GM12892 (cell line): ENCODE data around the gene PRSS57.
A peak's percentile ranks its signal among the peaks of the same experiment; 100 is the strongest.
"Not testable (repeated sequence)": the region's sequence is repeated elsewhere in the genome, so short reads cannot be mapped to it uniquely, and the experiment has no call there.

Source experiments
- DNase-seq: peaks from one replicate; pipeline ENCODE4 v3.0.0; 2011; ENCODE audit not compliant: insufficient read length
- FAIRE-seq: peaks from 2 replicates; lab custom pipeline; 2011; peaks lifted over from hg19 to GRCh38; lab: Jason Lieb, UNC
- POLR2A ChIP-seq: IDR thresholded peaks from 2 replicates; pipeline ENCODE4 v1.6.1; 2011; ENCODE audit warnings: low read depth, low read length, control low read depth
- POLR2AphosphoS5 ChIP-seq: IDR thresholded peaks from 2 replicates; pipeline ENCODE4 v1.6.1; 2011; ENCODE audit warnings: low read depth, low read length, control low read depth
- TAF1 ChIP-seq: IDR thresholded peaks from 2 replicates; pipeline ENCODE4 v1.6.1; 2011; ENCODE audit warnings: low read depth, mild to moderate bottlenecking, control low read depth, low read length, borderline replicate concordance

Gene PRSS57

GRCh38 chr19:704447-704741, 9.1 kb upstream of the PRSS57 start:
- no peak for DNase-seq
- no peak for TF ChIP-seq TAF1
- TF ChIP-seq POLR2A = no peak
- no peak for TF ChIP-seq POLR2AphosphoS5
- FAIRE-seq = no peak

GRCh38 chr19:703651-704446, 8.6 kb upstream of the PRSS57 start:
- peak; percentile 56 for FAIRE-seq
- TF ChIP-seq TAF1 (no peak), POLR2AphosphoS5 (no peak), POLR2A (no peak)
- DNase-seq = peak; percentile 58

DNA sequence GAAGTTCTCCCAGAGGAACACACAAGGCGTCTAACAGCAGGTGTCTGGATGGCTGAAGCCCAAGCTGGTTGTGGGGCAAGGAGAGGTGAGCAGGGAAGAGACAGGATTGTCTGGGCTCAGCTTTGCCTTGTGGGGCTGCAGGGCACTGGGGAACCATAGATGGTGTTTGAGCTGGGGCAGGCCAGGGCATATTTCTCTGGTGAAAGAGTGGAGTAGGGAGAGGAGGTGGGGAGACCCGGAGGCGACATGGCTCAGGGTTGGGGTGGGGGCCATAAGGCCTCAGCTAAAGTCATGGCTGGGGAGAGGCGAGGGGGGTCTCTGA, 8.0 kb upstream of the PRSS57 start:
- DNase-seq (no peak), FAIRE-seq (no peak)
- TF ChIP-seq TAF1 = no peak

DNA sequence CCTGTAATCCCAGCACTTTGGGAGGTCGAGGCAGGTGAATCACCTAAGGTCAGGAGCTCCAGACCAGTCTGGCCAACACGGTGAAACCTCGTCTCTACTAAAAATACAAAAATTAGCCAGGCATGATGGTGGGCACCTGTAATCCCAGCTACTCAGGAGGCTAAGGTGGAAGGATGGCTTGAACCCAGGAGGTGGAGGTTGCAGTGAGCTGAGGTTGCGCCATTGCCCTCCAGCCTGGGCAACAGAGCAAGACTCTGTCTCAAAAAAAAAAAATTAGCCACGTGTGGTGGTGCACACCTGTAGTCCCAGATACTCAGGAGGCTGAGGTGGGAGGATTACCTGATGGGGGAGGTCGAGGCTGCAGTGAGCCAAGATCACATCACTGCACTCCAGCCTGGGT, 7.6 kb upstream of the PRSS57 start:
- FAIRE-seq, DNase-seq: not testable (repeated sequence)

DNA sequence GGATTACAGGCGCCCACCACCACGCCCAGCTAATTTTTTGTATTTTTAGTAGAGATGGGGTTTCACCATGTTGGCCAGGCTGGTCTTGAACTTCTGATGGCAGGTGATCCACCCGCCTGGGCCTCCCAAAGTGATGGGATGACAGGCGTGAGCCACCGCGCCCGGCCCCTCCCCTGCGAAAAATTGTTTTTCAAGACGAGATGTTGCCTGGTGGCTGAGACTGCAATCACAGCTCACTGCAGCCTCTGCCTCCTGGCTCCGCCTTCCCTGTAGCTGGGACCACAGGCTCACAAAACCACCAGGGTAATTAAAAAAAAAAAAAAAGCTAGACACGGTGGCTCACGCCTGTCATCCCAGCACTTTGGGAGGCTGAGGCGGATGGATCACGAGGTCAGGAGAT, 4.6 kb upstream of the PRSS57 start:
- not testable (repeated sequence) for FAIRE-seq, DNase-seq

- not testable (repeated sequence) for FAIRE-seq, DNase-seq
Observed at GRCh38 chr19:698529-698928, 3.3 kb upstream of the PRSS57 start.

DNA sequence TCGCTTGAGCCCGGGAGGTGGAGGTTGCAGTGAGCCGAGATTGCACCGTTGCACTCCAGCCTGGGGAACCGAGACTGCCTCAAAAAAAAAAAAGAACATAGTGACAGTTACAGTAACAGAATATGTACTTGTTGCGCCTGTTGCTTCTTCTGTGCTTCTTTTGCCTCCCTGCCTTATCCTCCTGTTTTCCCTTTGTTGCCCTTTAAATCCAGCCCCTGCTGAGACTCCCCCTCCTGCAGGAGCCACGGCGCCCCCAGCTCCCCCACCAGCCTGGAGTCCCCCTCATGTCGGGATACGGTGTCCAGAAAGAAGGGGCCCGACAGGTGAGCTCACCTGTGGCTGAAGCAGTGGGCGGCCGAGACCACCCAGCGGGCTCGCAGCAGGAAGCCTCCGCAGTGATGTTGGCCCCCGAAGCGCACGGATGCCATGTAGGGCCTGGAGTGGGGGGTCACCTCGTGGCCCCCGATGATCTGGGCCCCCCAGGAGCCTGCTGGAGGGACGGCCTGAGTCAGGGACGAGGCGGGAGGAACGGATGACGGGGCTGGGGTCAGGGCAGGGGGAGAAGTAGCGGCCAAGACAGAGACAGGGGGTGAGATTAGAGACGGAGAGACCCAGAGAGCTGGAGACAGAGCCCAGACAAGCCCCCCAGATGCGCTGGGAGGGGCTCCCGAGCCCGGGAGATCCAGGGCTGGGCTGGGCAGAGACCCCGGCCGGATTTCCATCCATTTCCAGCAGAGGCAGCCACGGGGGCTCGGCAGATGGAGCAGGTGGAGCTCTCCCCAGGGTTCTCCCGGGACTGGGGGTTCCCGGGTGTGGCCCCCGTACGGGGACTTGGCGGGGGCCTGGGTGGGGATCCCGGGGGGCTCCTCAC, 536 bp downstream of the PRSS57 start:
- FAIRE-seq = no peak
- TF ChIP-seq POLR2A = no peak
- TF ChIP-seq TAF1 = no peak
- no peak for TF ChIP-seq POLR2AphosphoS5
- DNase-seq = no peak

DNA sequence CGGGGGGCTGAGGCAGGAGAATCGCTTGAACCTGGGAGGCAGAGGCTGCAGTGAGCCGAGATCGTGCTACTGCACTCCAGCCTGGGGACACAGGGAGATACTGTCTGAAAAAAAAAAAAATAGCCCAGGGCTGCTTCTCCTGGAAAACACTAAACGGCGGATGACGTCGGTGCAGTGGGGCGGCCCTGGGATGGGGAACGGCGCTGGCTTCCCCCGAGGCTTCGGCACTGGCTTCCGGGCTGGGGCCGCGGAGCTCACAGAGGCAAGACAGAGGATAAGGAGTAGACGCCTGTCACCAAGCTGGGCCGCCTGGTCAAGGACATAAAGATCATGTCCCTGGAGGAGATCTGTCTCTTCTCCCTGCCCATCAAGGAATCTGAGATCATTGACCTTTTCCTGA, 5.0 kb downstream of the PRSS57 start:
- no peak for TF ChIP-seq TAF1
- TF ChIP-seq POLR2A = no peak
- TF ChIP-seq POLR2AphosphoS5 = no peak
- DNase-seq = no peak
- FAIRE-seq = no peak

GRCh38 chr19:688992-689391, 6.3 kb downstream of the PRSS57 start:
- DNase-seq (no peak), FAIRE-seq (no peak)
- TF ChIP-seq TAF1 = no peak
- TF ChIP-seq POLR2AphosphoS5 = no peak
- no peak for TF ChIP-seq POLR2A

GRCh38 chr19:688214-688613, 7.0 kb downstream of the PRSS57 start:
- no peak for FAIRE-seq
- no peak for TF ChIP-seq POLR2A
- TF ChIP-seq TAF1 = no peak
- TF ChIP-seq POLR2AphosphoS5 = no peak
- no peak for DNase-seq

DNA sequence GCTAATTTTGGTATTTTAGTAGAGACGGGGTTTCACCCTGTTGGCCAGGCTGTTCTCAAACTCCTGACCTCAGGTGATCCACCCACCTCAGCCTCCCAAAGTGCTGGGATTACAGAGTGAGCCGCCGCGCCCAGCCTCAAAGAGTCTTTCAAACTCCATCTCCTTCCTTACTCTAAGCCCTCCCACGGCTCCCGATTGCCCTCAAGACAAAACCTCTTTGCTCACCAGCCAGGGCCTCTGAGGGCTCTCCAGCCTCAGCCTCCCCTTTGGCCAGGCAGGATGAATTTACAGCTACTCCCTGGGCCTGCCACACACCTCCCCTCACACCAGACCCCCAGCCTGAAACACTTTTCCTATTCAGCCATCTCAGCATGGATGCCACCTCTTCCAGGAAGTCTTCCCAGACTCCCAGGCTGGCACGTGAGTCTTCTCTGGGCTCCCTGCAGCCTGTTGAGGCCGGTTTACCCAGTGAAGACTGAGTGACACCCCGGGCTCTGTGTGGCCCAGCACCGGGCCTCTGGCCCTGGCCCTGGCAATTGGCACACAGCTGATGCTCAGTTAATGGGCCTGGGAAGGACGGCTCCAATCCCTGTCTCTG, 7.6 kb downstream of the PRSS57 start:
- DNase-seq = no peak
- TF ChIP-seq POLR2A = no peak
- TF ChIP-seq POLR2AphosphoS5 = no peak
- TF ChIP-seq TAF1 = no peak
- no peak for FAIRE-seq

GRCh38 chr19:686589-687297, 8.5 kb downstream of the PRSS57 start:
- TF ChIP-seq TAF1 = no peak
- TF ChIP-seq POLR2A = no peak
- no peak for TF ChIP-seq POLR2AphosphoS5
- no peak for DNase-seq
- no peak for FAIRE-seq
